ENCODE results near the gene IKZF1. TPM values are rescaled to one million over a fixed set of nuclear protein-coding genes. Genes with fewer than 3 reads are reported as not detected.

IKZF1 gene
- polyA plus RNA-seq, 1 experiment: not detected

GRCh38 chr7:50339990-50340500 lies 35.5 kb downstream of the IKZF1 start:
- CTCF ChIA-PET: no interaction called here
- TF ChIP-seq CTCF (IDR thresholded peaks at IDR 0.05; ENCODE audit: insufficient read depth, low read depth, low read length): no peak
- POLR2A ChIA-PET: no interaction called here
- H3K36me3 ChIP-seq (ENCODE audit: control insufficient read depth, insufficient read depth, low read length): no peaks in the 10 kb centered on the region
- no peak for DNase-seq (ENCODE audit: low read depth)
- no peaks in the 10 kb centered on the region; the same call in 1 of the 2 replicates for H3K27me3 ChIP-seq (ENCODE audit: control insufficient read depth, insufficient read depth, low read length)
- H3K4me3 ChIP-seq (ENCODE audit: low read depth, low read length): no peak overlapping the region

GRCh38 chr7:50341724-50342123 lies 37.2 kb downstream of the IKZF1 start:
- no peak for TF ChIP-seq CTCF (IDR thresholded peaks at IDR 0.05; ENCODE audit: insufficient read depth, low read depth, low read length)
- H3K36me3 ChIP-seq (ENCODE audit: control insufficient read depth, insufficient read depth, low read length): no peaks in the 10 kb centered on the region
- ChIA-PET CTCF (no interaction called here), POLR2A (no interaction called here)
- H3K4me3 ChIP-seq (ENCODE audit: low read depth, low read length): no peak overlapping the region
- H3K27me3 ChIP-seq (ENCODE audit: control insufficient read depth, insufficient read depth, low read length): no peaks in the 10 kb centered on the region; the same call in 1 of the 2 replicates
- DNase-seq (ENCODE audit: low read depth): no peak

GRCh38 chr7:50342616-50343114 lies 38.1 kb downstream of the IKZF1 start:
- no peak for DNase-seq (ENCODE audit: low read depth)
- ChIA-PET CTCF (no interaction called here), POLR2A (no interaction called here)
- H3K4me3 ChIP-seq (ENCODE audit: low read depth, low read length): no peak overlapping the region
- no peak for TF ChIP-seq CTCF (IDR thresholded peaks at IDR 0.05; ENCODE audit: insufficient read depth, low read depth, low read length)
- no peaks in the 10 kb centered on the region; the same call in 1 of the 2 replicates for H3K27me3 ChIP-seq (ENCODE audit: control insufficient read depth, insufficient read depth, low read length)
- no peaks in the 10 kb centered on the region for H3K36me3 ChIP-seq (ENCODE audit: control insufficient read depth, insufficient read depth, low read length)

- ChIA-PET POLR2A (no interaction called here), CTCF (interaction anchor here (1.4 kb wide), 1 partner anchor 8 kb away, joined by 3 read pairs; no protein-coding TSS in a partner anchor)
- no peaks in the 10 kb centered on the region for H3K36me3 ChIP-seq (ENCODE audit: control insufficient read depth, insufficient read depth, low read length)
- H3K27me3 ChIP-seq (ENCODE audit: control insufficient read depth, insufficient read depth, low read length): no peaks in the 10 kb centered on the region; the same call in 1 of the 2 replicates
- no peak overlapping the region for H3K4me3 ChIP-seq (ENCODE audit: low read depth, low read length)
- DNase-seq (ENCODE audit: low read depth): no peak
- TF ChIP-seq CTCF (IDR thresholded peaks at IDR 0.05; ENCODE audit: insufficient read depth, low read depth, low read length): no peak
These were observed 42.3 kb downstream of the IKZF1 start for GRCh38 chr7:50346545-50347497.

GRCh38 chr7:50347693-50348092 lies 43.2 kb downstream of the IKZF1 start:
- POLR2A ChIA-PET: no interaction called here
- Histone ChIP-seq H3K4me3 (ENCODE audit: low read depth, low read length) (no peak overlapping the region), H3K36me3 (ENCODE audit: control insufficient read depth, insufficient read depth, low read length) (no peaks in the 10 kb centered on the region), H3K27me3 (ENCODE audit: control insufficient read depth, insufficient read depth, low read length) (no peaks in the 10 kb centered on the region; the same call in 1 of the 2 replicates)
- CTCF ChIA-PET: interaction anchor here (1.4 kb wide), 1 partner anchor 9 kb away, joined by 3 read pairs; no protein-coding TSS in a partner anchor
- TF ChIP-seq CTCF (IDR thresholded peaks at IDR 0.05; ENCODE audit: insufficient read depth, low read depth, low read length): no peak
- no peak for DNase-seq (ENCODE audit: low read depth)
